Keratinocyte (primary cell): ENCODE measurements around the gene KLK8. TPM values are rescaled to one million over a fixed set of nuclear protein-coding genes. Genes with fewer than 3 reads are reported as not detected.

Experiments
- DNase-seq: peaks from one replicate; pipeline ENCODE4 v3.0.0-alpha.2; 2011; ENCODE audit warnings: low read depth, missing footprints, low spot score
- FAIRE-seq: peaks from 2 replicates; lab custom pipeline; 2011; peaks lifted over from hg19 to GRCh38; lab: Jason Lieb, UNC
- H2AFZ ChIP-seq: 2 replicates; pipeline ENCODE4 v1.6.0; 2012; ENCODE audit warnings: low read length, control low read depth, inconsistent platforms; ENCODE audit not compliant: control insufficient read depth
- H3K27ac ChIP-seq: 2 replicates; pipeline ENCODE4 v1.5.1; 2011; ENCODE audit warnings: low read length; ENCODE audit not compliant: control insufficient read depth, insufficient read depth
- H3K27me3 ChIP-seq: 3 replicates; pipeline ENCODE4 v1.6.0; 2011; ENCODE audit warnings: low read length; ENCODE audit not compliant: control insufficient read depth, insufficient read depth; ENCODE audit errors: extremely low read depth
- H3K36me3 ChIP-seq, 2 experiments: 2 replicates in 1 of 2; 3 replicates in 1 of 2; pipeline ENCODE4 v1.5.1; 2011; ENCODE audit warnings: low read length in 2 of 2, mild to moderate bottlenecking in 1 of 2; ENCODE audit not compliant: control insufficient read depth in 2 of 2, insufficient read depth in 2 of 2; ENCODE audit errors: extremely low read depth in 1 of 2
- H3K4me1 ChIP-seq: 3 replicates; pipeline ENCODE4 v1.5.1; 2011; ENCODE audit warnings: low read length; ENCODE audit not compliant: control insufficient read depth, insufficient read depth; ENCODE audit errors: extremely low read depth
- H3K4me2 ChIP-seq: 3 replicates; pipeline ENCODE4 v1.6.0; 2011; ENCODE audit warnings: low read depth, low read length; ENCODE audit not compliant: control insufficient read depth, insufficient read depth; ENCODE audit errors: extremely low read depth
- H3K4me3 ChIP-seq, 3 experiments: fragments of 200-600 bp in 1 of 3; sonication (generic) in 1 of 3; 2 replicates in 2 of 3; 3 replicates in 1 of 3; pipeline ENCODE4 v1.5.1; 2011 to 2016; ENCODE audit warnings: low read length in 3 of 3, mild to moderate bottlenecking in 3 of 3, control low read depth in 2 of 3, inconsistent platforms in 1 of 3, low read depth in 1 of 3, mixed read lengths in 1 of 3, mixed run types in 1 of 3, moderate library complexity in 1 of 3; ENCODE audit not compliant: control insufficient read depth in 2 of 3, insufficient read depth in 2 of 3; ENCODE audit errors: extremely low read depth in 1 of 3
- H3K79me2 ChIP-seq: 2 replicates; pipeline ENCODE4 v1.6.0; 2012; ENCODE audit warnings: low read length; ENCODE audit not compliant: control insufficient read depth, insufficient read depth
- H3K9ac ChIP-seq: 3 replicates; pipeline ENCODE4 v1.6.0; 2011; ENCODE audit warnings: low read length; ENCODE audit not compliant: control insufficient read depth, insufficient read depth; ENCODE audit errors: extremely low read depth
- H3K9me1 ChIP-seq: 3 replicates; pipeline ENCODE4 v1.6.0; 2011; ENCODE audit warnings: low read length; ENCODE audit not compliant: control insufficient read depth, insufficient read depth; ENCODE audit errors: extremely low read depth
- H3K9me3 ChIP-seq: 2 replicates; pipeline ENCODE4 v1.5.1; 2012; ENCODE audit warnings: low read depth, low read length; ENCODE audit not compliant: control insufficient read depth
- H4K20me1 ChIP-seq: 3 replicates; pipeline ENCODE4 v1.6.0; 2011; ENCODE audit warnings: low read length; ENCODE audit not compliant: control insufficient read depth, insufficient read depth; ENCODE audit errors: extremely low read depth
- CTCF ChIP-seq, 3 experiments: IDR thresholded peaks in 1 of 3; conservative IDR thresholded peaks in 1 of 3; optimal IDR thresholded peaks in 1 of 3; 2 replicates in 2 of 3; 3 replicates in 1 of 3; pipeline versions ENCODE3 to v1.5.1; 2011; ENCODE audit warnings: low read length in 3 of 3, mild to moderate bottlenecking in 3 of 3, moderate library complexity in 2 of 3, control low read depth in 1 of 3, inconsistent platforms in 1 of 3; ENCODE audit not compliant: insufficient read depth in 2 of 3; ENCODE audit errors: extremely low read depth in 1 of 3
- EZH2 ChIP-seq: IDR thresholded peaks from one replicate; pipeline ENCODE4 v1.6.1; 2012; ENCODE audit warnings: inconsistent platforms, mild to moderate bottlenecking, low read length, moderate library complexity
- dilution Hi-C: fragments of 300-500 bp; cut with MboI; formaldehyde crosslinking; loops from one replicate; pipeline ENCODE4 v1.7.0; 2020; ENCODE audit warnings: low sequenced_read_pairs; ENCODE audit not compliant: extremely low pct_ligation_motif_present
- polyA plus RNA-seq, 5 experiments: library from polyadenylated mRNA; depleted of rRNA in 3 of 5; stranded (reverse) in 3 of 5; stranded (forward) in 1 of 5; unstranded in 1 of 5; fragments of >200 nt; gene quantifications; 1 replicate in 1 of 5; 2 replicates in 3 of 5; 3 replicates in 1 of 5; pipeline versions ENCODE4 v1.2.1 to v1.2.3, GENCODE V29; 2011 to 2012; ENCODE audit warnings: missing spikeins in 2 of 5, low read depth in 1 of 5, low replicate concordance in 1 of 5

The KLK8 gene
- polyA plus RNA-seq, 1 donor (not counting 4 experiments of a cell fraction or from before 2014, with no cell fraction given) = 118 TPM

- Histone ChIP-seq H4K20me1 (no peaks in the 10 kb centered on the region), H3K27me3 (peaks cover 3% of the 10 kb centered on the region), H3K79me2 (no peaks in the 10 kb centered on the region), H3K27ac (no peak overlapping the region), H3K4me2 (no peak overlapping the region), H3K9me3 (no peaks in the 10 kb centered on the region), H3K4me3 (no peak overlapping the region), H3K9me1 (no peaks in the 10 kb centered on the region), H3K4me1 (peaks cover 12% of the 10 kb centered on the region), H2AFZ (no peak overlapping the region), H3K36me3 (no peaks in the 10 kb centered on the region), H3K9ac (no peak overlapping the region)
- DNase-seq (no peak), FAIRE-seq (no peak)
- dilution Hi-C loops = no loop called here
- TF ChIP-seq CTCF (optimal IDR thresholded peaks at IDR 0.05 in 1 of 3, IDR thresholded peaks at IDR 0.05 in 1 of 3, conservative IDR thresholded peaks at IDR 0.05 in 1 of 3; ENCODE audit: extremely low read depth in 1 of 3, insufficient read depth in 2 of 3, low read length in 3 of 3) = no peak
- no peak for TF ChIP-seq EZH2
These were observed 29.9 kb upstream of the KLK8 start for GRCh38 chr19:51031220-51031879.

GRCh38 chr19:51030631-51031030 lies 29.2 kb upstream of the KLK8 start:
- H3K4me1 ChIP-seq = peaks cover 18% of the 10 kb centered on the region
- no peak overlapping the region for H3K27ac ChIP-seq
- H3K4me2 ChIP-seq = no peak overlapping the region
- no peak overlapping the region for H2AFZ ChIP-seq
- DNase-seq (no peak), FAIRE-seq (no peak)
- H3K9ac ChIP-seq = no peak overlapping the region
- H3K9me3 ChIP-seq = no peaks in the 10 kb centered on the region
- no peaks in the 10 kb centered on the region for H3K9me1 ChIP-seq
- no peaks in the 10 kb centered on the region for H3K36me3 ChIP-seq
- no peak overlapping the region for H3K4me3 ChIP-seq
- TF ChIP-seq EZH2 (no peak), CTCF (optimal IDR thresholded peaks at IDR 0.05 in 1 of 3, IDR thresholded peaks at IDR 0.05 in 1 of 3, conservative IDR thresholded peaks at IDR 0.05 in 1 of 3; ENCODE audit: extremely low read depth in 1 of 3, insufficient read depth in 2 of 3, low read length in 3 of 3) (no peak)
- no peaks in the 10 kb centered on the region for H4K20me1 ChIP-seq
- H3K27me3 ChIP-seq = peaks cover 9% of the 10 kb centered on the region
- dilution Hi-C loops = no loop called here
- no peaks in the 10 kb centered on the region for H3K79me2 ChIP-seq
